HepG2 (cell line): ENCODE measurements around the gene LGI4. TPM values are rescaled to one million over a fixed set of nuclear protein-coding genes. Genes with fewer than 3 reads are reported as not detected.

ENCODE experiments used
- GPBP1L1 ChIP-seq: sonication (generic); formaldehyde crosslinking; IDR thresholded peaks from 2 replicates; pipeline ENCODE4 v1.5.0; 2020; ENCODE audit warnings: mild to moderate bottlenecking, missing genetic modification reagents
- GPN1 ChIP-seq: sonication (generic); formaldehyde crosslinking; IDR thresholded peaks from 2 replicates; pipeline ENCODE4 v1.5.1; 2020; ENCODE audit warnings: missing genetic modification reagents, borderline replicate concordance
- MAZ ChIP-seq, 2 experiments: sonication (generic) in 1 of 2; formaldehyde crosslinking in 1 of 2; IDR thresholded peaks; 2 replicates each; pipeline versions ENCODE4 v1.5.0 to v1.6.1; 2012 to 2020; ENCODE audit warnings: low read depth in 2 of 2, mild to moderate bottlenecking in 2 of 2, borderline replicate concordance in 1 of 2, improper control_type of control experiment in 1 of 2, low read length in 1 of 2, missing genetic modification reagents in 1 of 2, moderate library complexity in 1 of 2
- MIXL1 ChIP-seq: IDR thresholded peaks from 2 replicates; pipeline ENCODE4 v1.6.1; 2016
- MTF2 ChIP-seq: sonication (generic); formaldehyde crosslinking; IDR thresholded peaks from 2 replicates; pipeline ENCODE4 v1.5.0; 2020; ENCODE audit warnings: missing genetic modification reagents, borderline replicate concordance
- NCOA2 ChIP-seq: sonication (generic); formaldehyde crosslinking; IDR thresholded peaks from 2 replicates; pipeline ENCODE4 v1.8.0; 2022; ENCODE audit warnings: inconsistent platforms
- POLR2A ChIP-seq, 2 experiments: IDR thresholded peaks; 2 replicates each; pipeline ENCODE4 v1.6.1; 2011; ENCODE audit warnings: low read depth in 2 of 2, low read length in 2 of 2, mild to moderate bottlenecking in 1 of 2, moderate library complexity in 1 of 2; ENCODE audit not compliant: insufficient read depth in 1 of 2
- POLR2AphosphoS5 ChIP-seq: IDR thresholded peaks from 2 replicates; pipeline ENCODE4 v1.6.1; 2012; ENCODE audit warnings: low read depth, low read length
- RORA ChIP-seq: sonication (generic); formaldehyde crosslinking; IDR thresholded peaks from 2 replicates; pipeline ENCODE4 v1.5.0; 2020; ENCODE audit warnings: mild to moderate bottlenecking, missing genetic modification reagents, moderate library complexity
- SALL1 ChIP-seq: sonication (generic); formaldehyde crosslinking; IDR thresholded peaks from 2 replicates; pipeline ENCODE4 v1.8.0; 2022; ENCODE audit warnings: mild to moderate bottlenecking, missing genetic modification reagents
- SP1 ChIP-seq, 2 experiments: fragments of 450-650 bp in 1 of 2; sonication (generic) in 1 of 2; formaldehyde crosslinking in 1 of 2; IDR thresholded peaks; 2 replicates each; pipeline versions ENCODE4 v1.4.0 to v1.6.1; 2016 to 2020; ENCODE audit warnings: missing genetic modification reagents in 1 of 2
- YEATS2 ChIP-seq: sonication (generic); formaldehyde crosslinking; IDR thresholded peaks from 2 replicates; pipeline ENCODE4 v1.4.0; 2020; ENCODE audit warnings: missing genetic modification reagents, borderline replicate concordance
- ZFP36L2 ChIP-seq: sonication (generic); formaldehyde crosslinking; IDR thresholded peaks from 2 replicates; pipeline ENCODE4 v1.4.0; 2020; ENCODE audit warnings: missing genetic modification reagents
- ZNF432 ChIP-seq: sonication (generic); formaldehyde crosslinking; IDR thresholded peaks from 2 replicates; pipeline ENCODE4 v1.5.0; 2020; ENCODE audit warnings: missing genetic modification reagents, mild to moderate bottlenecking, borderline replicate concordance
- ZNF772 ChIP-seq: sonication (generic); formaldehyde crosslinking; IDR thresholded peaks from 2 replicates; pipeline ENCODE4 v1.5.0; 2020; ENCODE audit warnings: mild to moderate bottlenecking, missing genetic modification reagents
- ZNF792 ChIP-seq: IDR thresholded peaks from 2 replicates; pipeline ENCODE4 v1.6.1; 2016
- polyA plus RNA-seq, 8 experiments: library from polyadenylated mRNA; depleted of rRNA in 3 of 8; stranded (reverse) in 7 of 8; unstranded in 1 of 8; fragments of >200 nt; fragmentation: Illumina TruSeq in 4 of 8; extraction: Trizol in 4 of 8; gene quantifications; 2 replicates each; pipeline versions ENCODE4 v1.2.1 to v1.2.3, GENCODE V29; 2011 to 2016; ENCODE audit warnings: low read depth in 4 of 8, missing spikeins in 1 of 8, mixed read lengths in 1 of 8; ENCODE audit not compliant: insufficient read depth in 1 of 8
- total RNA-seq, 5 experiments: library from RNA; depleted of rRNA; stranded (reverse); fragments of >200 nt; fragmentation: Illumina TruSeq; extraction: Trizol; gene quantifications; 2 replicates each; pipeline ENCODE4 v1.2.3, GENCODE V29; 2016; ENCODE audit warnings: low read depth in 1 of 5
- TF ChIP-seq, protein P1 (sequence below): sonication (generic); formaldehyde crosslinking; IDR thresholded peaks from 2 replicates; pipeline ENCODE4 v1.5.0; 2020; ENCODE audit warnings: mild to moderate bottlenecking, missing genetic modification reagents, moderate library complexity
- TF ChIP-seq, protein P2 (sequence below): sonication (generic); formaldehyde crosslinking; IDR thresholded peaks from 2 replicates; pipeline ENCODE4 v1.4.0; 2020; ENCODE audit warnings: missing genetic modification reagents
- TF ChIP-seq, protein P3 (sequence below): sonication (generic); formaldehyde crosslinking; IDR thresholded peaks from 2 replicates; pipeline ENCODE4 v1.5.0; 2020; ENCODE audit warnings: mild to moderate bottlenecking, missing genetic modification reagents

LGI4 gene
- total and polyA plus RNA-seq, 2 of the 13 experiments (the other 11 are each of a cell fraction or from before 2014, with no cell fraction given) = 2.8 TPM; not detected in 1

GRCh38 chr19:35140962-35141836, 6.3 kb upstream of the LGI4 start (continued):
- TF ChIP-seq MTF2 = no peak
- no peak for TF ChIP-seq GPN1
- TF ChIP-seq ZNF772 (CRISPR knock-in tag) = no peak
- peak in 1 of 2 experiments; percentile 55; a peak in 1 of 4 replicates for TF ChIP-seq POLR2A (IDR thresholded peaks at IDR 0.05; ENCODE audit: insufficient read depth in 1 of 2, low read depth in 2 of 2, low read length in 2 of 2)
- 0 out of 2 replicates have a peak, but pooled peaks have one; percentile 15 for TF ChIP-seq SALL1 (CRISPR knock-in tag)
- no peak for TF ChIP-seq ZNF432 (CRISPR knock-in tag)
- no peak for TF ChIP-seq ZNF792 (CRISPR knock-in tag)
- TF ChIP-seq YEATS2 = no peak
- TF ChIP-seq, protein P1, sequence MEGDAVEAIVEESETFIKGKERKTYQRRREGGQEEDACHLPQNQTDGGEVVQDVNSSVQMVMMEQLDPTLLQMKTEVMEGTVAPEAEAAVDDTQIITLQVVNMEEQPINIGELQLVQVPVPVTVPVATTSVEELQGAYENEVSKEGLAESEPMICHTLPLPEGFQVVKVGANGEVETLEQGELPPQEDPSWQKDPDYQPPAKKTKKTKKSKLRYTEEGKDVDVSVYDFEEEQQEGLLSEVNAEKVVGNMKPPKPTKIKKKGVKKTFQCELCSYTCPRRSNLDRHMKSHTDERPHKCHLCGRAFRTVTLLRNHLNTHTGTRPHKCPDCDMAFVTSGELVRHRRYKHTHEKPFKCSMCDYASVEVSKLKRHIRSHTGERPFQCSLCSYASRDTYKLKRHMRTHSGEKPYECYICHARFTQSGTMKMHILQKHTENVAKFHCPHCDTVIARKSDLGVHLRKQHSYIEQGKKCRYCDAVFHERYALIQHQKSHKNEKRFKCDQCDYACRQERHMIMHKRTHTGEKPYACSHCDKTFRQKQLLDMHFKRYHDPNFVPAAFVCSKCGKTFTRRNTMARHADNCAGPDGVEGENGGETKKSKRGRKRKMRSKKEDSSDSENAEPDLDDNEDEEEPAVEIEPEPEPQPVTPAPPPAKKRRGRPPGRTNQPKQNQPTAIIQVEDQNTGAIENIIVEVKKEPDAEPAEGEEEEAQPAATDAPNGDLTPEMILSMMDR = peak; percentile 75
- TF ChIP-seq MIXL1 (CRISPR knock-in tag) = no peak
- TF ChIP-seq NCOA2 (CRISPR knock-in tag) = no peak
- TF ChIP-seq, protein P2, sequence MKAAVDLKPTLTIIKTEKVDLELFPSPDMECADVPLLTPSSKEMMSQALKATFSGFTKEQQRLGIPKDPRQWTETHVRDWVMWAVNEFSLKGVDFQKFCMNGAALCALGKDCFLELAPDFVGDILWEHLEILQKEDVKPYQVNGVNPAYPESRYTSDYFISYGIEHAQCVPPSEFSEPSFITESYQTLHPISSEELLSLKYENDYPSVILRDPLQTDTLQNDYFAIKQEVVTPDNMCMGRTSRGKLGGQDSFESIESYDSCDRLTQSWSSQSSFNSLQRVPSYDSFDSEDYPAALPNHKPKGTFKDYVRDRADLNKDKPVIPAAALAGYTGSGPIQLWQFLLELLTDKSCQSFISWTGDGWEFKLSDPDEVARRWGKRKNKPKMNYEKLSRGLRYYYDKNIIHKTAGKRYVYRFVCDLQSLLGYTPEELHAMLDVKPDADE (CRISPR knock-in tag) = no peak
- TF ChIP-seq RORA (CRISPR knock-in tag) = no peak
- no peak for TF ChIP-seq ZFP36L2 (CRISPR knock-in tag)
- no peak for TF ChIP-seq SP1 (IDR thresholded peaks at IDR 0.05)
- peak; percentile 43; the same call in 1 of the 2 replicates for TF ChIP-seq SP1 (CRISPR knock-in tag; IDR thresholded peaks at IDR 0.05)
- TF ChIP-seq MAZ (IDR thresholded peaks at IDR 0.05; ENCODE audit: borderline replicate concordance, low read depth, low read length) = 0 out of 2 replicates have a peak, but pooled peaks have one; percentile 48
- no peak for TF ChIP-seq MAZ (CRISPR knock-in tag; IDR thresholded peaks at IDR 0.05; ENCODE audit: low read depth)
- TF ChIP-seq POLR2AphosphoS5 = peak; percentile 60; the same call in 1 of the 2 replicates
- TF ChIP-seq, protein P3, sequence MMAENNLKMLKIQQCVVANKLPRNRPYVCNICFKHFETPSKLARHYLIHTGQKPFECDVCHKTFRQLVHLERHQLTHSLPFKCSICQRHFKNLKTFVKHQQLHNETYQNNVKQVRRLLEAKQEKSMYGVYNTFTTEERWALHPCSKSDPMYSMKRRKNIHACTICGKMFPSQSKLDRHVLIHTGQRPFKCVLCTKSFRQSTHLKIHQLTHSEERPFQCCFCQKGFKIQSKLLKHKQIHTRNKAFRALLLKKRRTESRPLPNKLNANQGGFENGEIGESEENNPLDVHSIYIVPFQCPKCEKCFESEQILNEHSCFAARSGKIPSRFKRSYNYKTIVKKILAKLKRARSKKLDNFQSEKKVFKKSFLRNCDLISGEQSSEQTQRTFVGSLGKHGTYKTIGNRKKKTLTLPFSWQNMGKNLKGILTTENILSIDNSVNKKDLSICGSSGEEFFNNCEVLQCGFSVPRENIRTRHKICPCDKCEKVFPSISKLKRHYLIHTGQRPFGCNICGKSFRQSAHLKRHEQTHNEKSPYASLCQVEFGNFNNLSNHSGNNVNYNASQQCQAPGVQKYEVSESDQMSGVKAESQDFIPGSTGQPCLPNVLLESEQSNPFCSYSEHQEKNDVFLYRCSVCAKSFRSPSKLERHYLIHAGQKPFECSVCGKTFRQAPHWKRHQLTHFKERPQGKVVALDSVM (CRISPR knock-in tag) = no peak
- TF ChIP-seq GPBP1L1 (CRISPR knock-in tag) = no peak
